Stimulated activated CD8-positive, alpha-beta memory T cell treated with anti-CD3 and anti-CD28 coated beads, Interleukin-12 subunit alpha, Interleukin-12 subunit beta, amount 100 ng/mL, for 24 hours (primary cell): ENCODE measurements around the gene EVA1A.

Experiments used
- DNase-seq: peaks from one replicate; pipeline ENCODE4 v3.0.0-alpha.2; 2020; ENCODE audit errors: extremely low read depth

The EVA1A gene

DNA sequence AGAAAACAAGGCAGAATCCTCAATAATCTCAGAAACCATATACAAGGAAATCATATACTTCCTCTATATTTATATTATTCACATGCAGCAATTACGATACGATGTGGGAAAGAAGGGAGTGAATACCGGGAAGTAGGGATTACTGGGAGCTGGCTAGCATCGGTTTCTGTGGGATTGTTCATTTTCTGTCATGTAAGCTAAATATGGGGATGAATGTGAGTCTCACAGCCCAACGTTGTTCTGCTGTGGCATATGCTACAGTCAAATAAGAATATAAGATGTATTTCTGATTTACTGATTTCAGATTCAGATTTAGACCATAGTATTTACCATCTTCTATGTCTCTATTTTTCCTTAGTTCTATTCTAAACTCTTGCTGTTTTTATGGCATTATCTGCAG is 113.6 kb downstream of the EVA1A start:
- DNase-seq = no peak
